GM12874 (cell line): ENCODE data around the gene RNF208.

Experiments used
- CTCF ChIP-seq: IDR thresholded peaks from 2 replicates; pipeline ENCODE4 v1.5.1; 2011; ENCODE audit warnings: low read depth, mild to moderate bottlenecking, control low read depth, low read length, moderate library complexity; ENCODE audit not compliant: insufficient read depth

Gene RNF208

DNA sequence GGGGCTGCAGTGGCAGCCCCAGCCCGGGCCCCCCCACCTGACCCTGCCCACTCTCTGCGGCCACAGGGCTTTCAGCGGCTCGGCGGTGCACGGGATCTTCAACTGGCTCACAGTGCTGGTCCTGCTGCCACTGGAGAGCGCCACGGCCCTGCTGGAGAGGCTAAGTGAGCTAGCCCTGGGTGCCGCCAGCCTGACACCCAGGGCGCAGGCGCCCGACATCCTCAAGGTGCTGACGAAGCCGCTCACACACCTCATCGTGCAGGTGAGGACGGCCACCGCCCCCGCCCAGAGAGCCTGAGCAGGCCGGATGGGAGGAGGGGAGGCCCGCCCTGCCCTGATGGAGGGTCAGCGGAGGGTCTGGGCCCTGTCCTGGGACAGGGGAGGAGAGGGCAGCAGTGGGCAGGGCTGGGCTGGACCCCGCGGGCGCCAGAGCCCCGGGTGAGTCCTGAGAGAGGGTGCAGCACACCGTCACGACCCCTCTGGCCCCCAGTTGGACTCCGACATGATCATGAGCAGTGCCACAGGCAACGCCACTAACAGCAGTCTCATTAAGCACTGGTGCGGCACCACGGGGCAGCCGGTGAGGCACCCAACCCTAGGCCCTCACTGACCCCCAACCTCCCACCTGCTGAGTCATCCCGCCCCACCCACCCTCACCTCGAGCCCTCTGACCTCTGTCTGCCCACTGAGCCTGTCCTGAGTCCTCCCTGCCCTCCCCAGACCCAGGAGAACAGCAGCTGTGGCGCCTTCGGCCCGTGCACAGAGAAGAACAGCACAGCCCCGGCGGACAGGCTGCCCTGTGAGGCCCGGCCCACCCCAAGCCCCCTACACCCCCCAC lies 11.3 kb upstream of the RNF208 start:
- no peak for TF ChIP-seq CTCF

- TF ChIP-seq CTCF, result no peak
Observed at GRCh38 chr9:137232510-137232909, 10.5 kb upstream of the RNF208 start.

DNA sequence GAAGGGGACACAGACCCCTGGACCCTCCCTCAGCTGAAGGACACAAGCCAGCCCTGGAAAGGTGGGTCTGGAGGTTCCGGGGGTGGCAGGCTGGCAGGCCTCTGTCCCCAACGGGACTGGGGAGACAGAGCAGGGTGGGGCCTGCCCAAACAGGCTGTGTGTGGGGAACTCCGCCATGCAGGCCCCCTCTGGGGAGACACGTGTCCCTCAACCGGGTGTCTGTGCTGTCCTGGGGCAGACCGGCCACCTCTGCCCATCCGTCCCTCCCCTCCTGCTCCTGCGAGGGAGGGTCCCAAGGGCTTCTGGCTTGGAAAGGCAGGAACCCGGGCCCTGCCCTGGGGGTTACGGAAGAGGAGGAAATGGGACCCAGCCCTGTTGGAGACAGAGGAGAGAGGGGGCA lies 10.1 kb upstream of the RNF208 start:
- no peak for TF ChIP-seq CTCF

DNA sequence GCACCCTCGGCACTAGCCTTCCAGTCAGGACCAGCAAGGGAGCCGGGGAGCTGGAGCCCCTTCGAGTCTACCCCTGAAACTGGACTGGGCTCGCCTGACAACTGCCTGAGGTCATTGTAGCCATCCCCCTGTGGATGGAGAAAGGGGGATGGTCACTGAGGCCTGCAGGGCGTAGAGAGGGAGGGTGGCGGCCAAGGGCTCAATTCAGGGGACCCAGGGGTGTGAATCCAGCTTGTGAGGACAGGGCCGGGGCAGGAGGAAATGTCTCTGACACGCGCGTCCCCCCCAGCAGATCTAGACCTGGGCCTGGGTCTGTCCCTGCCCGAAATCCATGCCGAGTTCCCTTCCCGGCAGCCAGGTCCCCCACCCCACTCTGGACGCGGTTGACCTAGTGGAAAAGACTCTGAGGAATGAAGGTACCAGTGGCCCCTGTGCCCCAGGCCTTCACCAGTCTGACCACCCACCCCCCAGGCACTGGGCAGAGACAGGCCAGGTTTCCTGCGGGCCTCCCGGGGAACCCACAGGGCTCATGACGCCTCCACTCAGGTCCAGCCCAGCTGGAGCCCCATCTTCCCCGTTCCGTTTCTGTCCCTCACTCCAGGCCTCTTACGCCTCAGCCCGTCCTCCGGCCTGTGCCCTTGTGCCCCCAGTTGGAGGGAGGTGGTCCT lies 9.5 kb upstream of the RNF208 start:
- TF ChIP-seq CTCF, result no peak

DNA sequence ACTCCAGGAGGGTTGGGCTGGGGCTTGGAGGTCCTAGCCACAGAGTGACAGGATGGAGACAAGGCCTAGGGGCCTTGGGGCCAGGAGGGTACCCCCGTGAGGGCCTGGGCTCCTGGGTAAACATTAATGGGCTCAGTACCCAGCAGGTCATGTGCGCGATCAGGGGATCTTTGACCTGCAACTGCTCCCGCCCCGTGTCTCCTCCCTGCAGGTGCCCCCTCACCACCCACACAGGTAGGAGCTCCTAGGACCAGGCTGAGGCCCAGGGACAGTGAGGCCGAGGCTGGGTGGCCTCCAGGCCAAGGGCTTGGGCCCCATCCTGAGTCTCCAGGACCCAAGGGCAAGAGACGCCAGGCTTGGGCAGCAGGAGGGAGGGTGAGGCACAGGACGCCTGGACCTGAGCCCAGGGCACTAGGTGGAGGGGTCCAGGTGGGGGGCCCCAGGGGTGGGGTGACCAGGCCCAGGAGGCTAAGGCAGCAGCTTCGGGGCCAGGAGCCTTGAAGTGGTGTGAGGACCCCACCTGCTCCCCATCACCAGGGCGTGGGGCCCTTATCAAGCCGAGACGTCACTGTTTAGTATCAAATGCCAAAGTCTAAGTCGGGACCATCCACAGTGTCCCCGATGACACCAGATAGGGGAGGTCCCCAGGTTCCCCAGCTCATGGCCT lies 8.8 kb upstream of the RNF208 start, which contains the start of gene SLC34A3:
TSS of gene SLC34A3 (plus strand) at position 197 of the 667 bp plus-strand sequence. CDS start 802 bp downstream, outside the sequence.
- TF ChIP-seq CTCF, result no peak

DNA sequence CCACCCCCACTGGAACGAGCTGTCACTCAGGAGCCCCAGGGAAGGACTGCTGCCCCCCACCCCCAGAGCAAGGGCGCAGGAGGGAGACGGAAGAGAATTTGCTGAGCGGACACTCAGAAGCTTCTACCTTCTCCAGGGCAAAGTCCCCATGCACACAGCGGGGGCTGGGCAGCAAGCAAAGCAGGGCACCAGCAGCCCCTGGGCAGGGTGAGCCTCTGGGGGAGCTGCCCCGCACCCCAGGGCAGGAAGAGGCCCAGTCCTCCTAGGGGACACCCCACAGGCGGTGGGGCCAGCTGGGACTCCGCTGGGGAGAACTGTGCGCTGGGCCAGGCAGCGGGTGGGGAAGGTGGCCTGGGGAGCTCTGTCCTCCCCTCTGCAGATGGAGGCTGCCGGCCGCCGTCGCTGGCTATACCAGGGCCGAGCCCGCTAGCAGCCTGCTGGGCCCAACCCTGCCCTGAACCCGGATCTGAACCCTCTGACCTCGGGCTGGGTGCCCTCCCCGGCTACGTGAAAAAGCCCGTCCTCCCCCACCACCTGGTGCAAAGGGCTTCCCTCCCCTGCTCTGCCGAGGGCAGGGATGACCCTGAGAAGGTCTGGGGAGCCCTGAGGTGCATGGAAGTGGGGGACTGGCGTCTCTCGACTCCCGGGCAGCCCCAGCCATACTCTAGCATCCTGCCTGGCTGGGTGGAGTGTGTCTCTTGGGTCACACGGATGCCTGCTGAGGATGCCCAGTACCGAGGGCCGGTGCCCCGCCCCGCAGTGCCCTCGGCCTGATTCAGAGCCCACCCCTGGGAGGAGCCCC lies 8.1 kb upstream of the RNF208 start:
- no peak for TF ChIP-seq CTCF
